ENCODE data around the gene PTPA. TPM values are rescaled to one million over a fixed set of nuclear protein-coding genes. Genes with fewer than 3 reads are reported as not detected.

The PTPA gene
- total and polyA plus RNA-seq, 9 of the 15 experiments (the other 6 are each of a cell fraction or from before 2014, with no cell fraction given): 1.7 to 121 (median 72.6) TPM

- intact Hi-C loops (cut with micrococcal nuclease): no loop called here
- H3K4me3 ChIP-seq: no peak overlapping the region
- ChIA-PET CTCF (ENCODE audit: low intra/inter-chr PET ratio) (no interaction called here), POLR2A (interaction anchor here (0.6 to 1.8 kb wide), 3 partner anchors 14 to 28 kb away, joined by 3 to 6 read pairs (median 4); partner anchors contain the start of gene DOLPP1)
- H3K4me2 ChIP-seq (ENCODE audit: insufficient read depth, low read length): no peak overlapping the region
- no peak for DNase-seq (ENCODE audit: extremely low read depth in 1 of 4, low spot score in 3 of 4)
- FAIRE-seq: no peak
- peak overlapping the region in 1 of 2 experiments; percentile 77; a peak in 2 of 4 replicates for H3K9ac ChIP-seq (ENCODE audit: insufficient read depth in 1 of 2, low read depth in 2 of 2, low read length in 2 of 2)
- H3K79me2 ChIP-seq (ENCODE audit: control insufficient read depth, insufficient read depth, low read length): no peaks in the 10 kb centered on the region
- no peak overlapping the region for H2AFZ ChIP-seq (ENCODE audit: low read depth, low read length)
- 73% methylated on average over 11 of the region's 13 CpGs for WGBS (ENCODE audit: insufficient coverage, low coverage, missing lambda C conversion rate)
- in situ Hi-C loops (cut with MboI): no loop called here
- H3K9me1 ChIP-seq (ENCODE audit: control insufficient read depth, insufficient read depth, low read length): no peaks in the 10 kb centered on the region
- no peak for ATAC-seq
- H3K4me1 ChIP-seq (replicated peaks in 1 of 2; ENCODE audit: control insufficient read depth in 2 of 2, insufficient read depth in 2 of 2, low read length in 2 of 2): peaks cover 0 to 25% of the 10 kb centered on the region in 2 experiments; a peak in 2 of 5 replicates
- no peaks in the 10 kb centered on the region for H3K27me3 ChIP-seq (ENCODE audit: control insufficient read depth in 2 of 2, insufficient read depth in 2 of 2, low read length in 2 of 2)
- TF ChIP-seq CREB1 (IDR thresholded peaks at IDR 0.05) (no peak), CREB1 (CRISPR knock-in tag; IDR thresholded peaks at IDR 0.05) (no peak), RFX5 (IDR thresholded peaks at IDR 0.05; ENCODE audit: low read depth, low read length) (no peak), YBX1 (IDR thresholded peaks at IDR 0.05) (no peak), DLX4 (CRISPR knock-in tag; IDR thresholded peaks at IDR 0.05) (no peak), TCF7 (IDR thresholded peaks at IDR 0.05; ENCODE audit: borderline replicate concordance) (no peak), GTF2A2 (tag; IDR thresholded peaks at IDR 0.05) (no peak), NEUROD1 (IDR thresholded peaks at IDR 0.05; ENCODE audit: borderline replicate concordance, low read depth, low read length, partially characterized antibody) (no peak), KLF1 (tag; IDR thresholded peaks at IDR 0.05) (no peak), HSF4 (CRISPR knock-in tag; IDR thresholded peaks at IDR 0.05; ENCODE audit: borderline replicate concordance) (no peak), ZNF143 (CRISPR knock-in tag; IDR thresholded peaks at IDR 0.05) (no peak), CTBP1 (IDR thresholded peaks at IDR 0.05; ENCODE audit: borderline replicate concordance) (no peak), ZNF232 (CRISPR knock-in tag; IDR thresholded peaks at IDR 0.05) (no peak), RFX1 (IDR thresholded peaks at IDR 0.05) (no peak), TFAM (CRISPR knock-in tag; conservative IDR thresholded peaks at IDR 0.05) (no peak), MNT (conservative IDR thresholded peaks at IDR 0.05) (no peak), KHSRP (IDR thresholded peaks at IDR 0.05) (no peak), ARID4B (CRISPR knock-in tag; IDR thresholded peaks at IDR 0.05) (no peak)
- H3K36me3 ChIP-seq (ENCODE audit: control insufficient read depth, insufficient read depth, low read length): peaks cover 10% of the 10 kb centered on the region; the same call in 2 of the 3 replicates
- no peaks in the 10 kb centered on the region for H3K9me3 ChIP-seq (replicated peaks; ENCODE audit: control insufficient read depth, insufficient read depth, low read depth, low read length)
- no peak overlapping the region for H3K27ac ChIP-seq (ENCODE audit: extremely low read depth, low read depth, low read length)
- no TSS peak for BruUV-seq (replicated peaks)
- no peaks in the 10 kb centered on the region for H4K20me1 ChIP-seq (replicated peaks; ENCODE audit: control insufficient read depth, insufficient read depth, low read length)
Measured at GRCh38 chr9:129094387-129095169, 16.6 kb upstream of the PTPA start.
